Mucosa of gallbladder (tissue), 1 donor: ENCODE measurements around the gene RGS5. TPM values are rescaled to one million over a fixed set of nuclear protein-coding genes. Genes with fewer than 3 reads are reported as not detected.

Experiments used
- total RNA-seq: library from RNA; stranded (reverse); gene quantifications from one replicate; pipeline ENCODE4 v1.2.1, GENCODE V29; 2021
- donor health status: DM: no; HTN: no; CAD: no.

Gene RGS5
- total RNA-seq, 1 donor from 2014 or later, result 167 TPM

Other genes starting within 250 kb of the RGS5 start
- gene RGS4, start 133.6 kb downstream of the RGS5 start, total RNA-seq, result 7.6 TPM
- 0.52 TPM for gene NUF2, start 119.0 kb upstream of the RGS5 start, total RNA-seq